Colonic mucosa (tissue), 4 donors: Measurements from ENCODE around the gene TNRC6B. TPM values are rescaled to one million over a fixed set of nuclear protein-coding genes. Genes with fewer than 3 reads are reported as not detected.

Experiments used
- DNase-seq: peaks from one replicate; pipeline ENCODE4 v3.0.0-alpha.2; 2020
- H3K27ac ChIP-seq: fragments of 200-600 bp; one replicate; pipeline ENCODE4 v1.8.0; 2021
- H3K27me3 ChIP-seq: fragments of 200-600 bp; one replicate; pipeline ENCODE4 v1.8.0; 2021
- H3K36me3 ChIP-seq: fragments of 200-600 bp; one replicate; pipeline ENCODE4 v1.8.0; 2021
- H3K4me1 ChIP-seq: fragments of 200-600 bp; one replicate; pipeline ENCODE4 v1.8.0; 2021; ENCODE audit warnings: mild to moderate bottlenecking
- H3K4me3 ChIP-seq: fragments of 200-600 bp; one replicate; pipeline ENCODE4 v1.8.0; 2021
- H3K9ac ChIP-seq, 2 donors: one replicate each; pipeline ENCODE4 v1.7.0; 2013; ENCODE audit warnings: control low read depth in 2 of 2, low read depth in 2 of 2, low read length in 2 of 2
- H3K9me3 ChIP-seq: fragments of 200-600 bp; one replicate; pipeline ENCODE4 v1.8.0; 2021
- CTCF ChIP-seq: fragments of 200-600 bp; IDR thresholded peaks from one replicate; pipeline ENCODE4 v1.8.0; 2022; ENCODE audit warnings: antibody characterized with exemption, mild to moderate bottlenecking
- intact Hi-C: fragments of 100-400 bp; cut with DNase I; formaldehyde crosslinking; loops from one replicate; pipeline ENCODE4 v1.14.1; 2022
- total RNA-seq, 2 donors: library from RNA; stranded (reverse); fragmentation: NEBNext Ultra II Directional in 1 of 2; extraction: Animal tissue kit (Norgen Biotek cat#: 25700) in 1 of 2; gene quantifications; one replicate each; pipeline ENCODE4 v1.2.1, GENCODE V29; 2021
- donor health status: healthy.
- donor health status: DM: no; HTN: no; CAD: no.
- donor health status: DM: no; HTN: no; CAD: no.

The TNRC6B gene
- total RNA-seq, 2 donors from 2014 or later: 38.7 to 47.4 TPM

GRCh38 chr22:40352763-40353162, 175.0 kb downstream of the TNRC6B start:
- intact Hi-C loops: no loop called here
- peaks cover 5% of the 10 kb centered on the region for H3K36me3 ChIP-seq
- no peaks in the 10 kb centered on the region for H3K27me3 ChIP-seq
- no peaks in the 10 kb centered on the region for H3K9me3 ChIP-seq
- no peak for TF ChIP-seq CTCF
- peaks cover 2% of the 10 kb centered on the region for H3K4me1 ChIP-seq
- H3K9ac ChIP-seq: no peak overlapping the region
- no peak overlapping the region for H3K27ac ChIP-seq
- no peak overlapping the region for H3K4me3 ChIP-seq
- DNase-seq: no peak

GRCh38 chr22:40361100-40361499, 183.4 kb downstream of the TNRC6B start:
- no peak overlapping the region for H3K27ac ChIP-seq
- no peak overlapping the region for H3K9ac ChIP-seq
- H3K9me3 ChIP-seq: no peaks in the 10 kb centered on the region
- DNase-seq: no peak
- TF ChIP-seq CTCF: no peak
- intact Hi-C loops: no loop called here
- no peaks in the 10 kb centered on the region for H3K4me1 ChIP-seq
- no peaks in the 10 kb centered on the region for H3K27me3 ChIP-seq
- no peak overlapping the region for H3K4me3 ChIP-seq
- H3K36me3 ChIP-seq: peaks cover 22% of the 10 kb centered on the region

- Histone ChIP-seq H3K27ac (no peak overlapping the region), H3K4me3 (no peak overlapping the region), H3K36me3 (peaks cover 22% of the 10 kb centered on the region), H3K4me1 (no peaks in the 10 kb centered on the region), H3K9ac (no peak overlapping the region), H3K27me3 (no peaks in the 10 kb centered on the region), H3K9me3 (no peaks in the 10 kb centered on the region)
- intact Hi-C loops: no loop called here
- no peak for DNase-seq
- TF ChIP-seq CTCF: no peak
Observed at GRCh38 chr22:40363059-40363458, 185.3 kb downstream of the TNRC6B start.

GRCh38 chr22:40364431-40364830, 186.7 kb downstream of the TNRC6B start:
- Histone ChIP-seq H3K9me3 (no peaks in the 10 kb centered on the region), H3K9ac (no peak overlapping the region)
- no peak for TF ChIP-seq CTCF

GRCh38 chr22:40366068-40366467, 188.3 kb downstream of the TNRC6B start:
- Histone ChIP-seq H3K9me3 (no peaks in the 10 kb centered on the region), H3K27me3 (no peaks in the 10 kb centered on the region), H3K4me3 (no peak overlapping the region), H3K36me3 (peaks cover 5% of the 10 kb centered on the region), H3K4me1 (no peaks in the 10 kb centered on the region), H3K27ac (no peak overlapping the region), H3K9ac (no peak overlapping the region)
- DNase-seq: no peak
- no peak for TF ChIP-seq CTCF
- intact Hi-C loops: no loop called here

More at GRCh38 chr22:40364431-40364830, 186.7 kb downstream of the TNRC6B start:
- Histone ChIP-seq H3K36me3 (peaks cover 17% of the 10 kb centered on the region), H3K4me1 (no peaks in the 10 kb centered on the region), H3K4me3 (no peak overlapping the region), H3K27me3 (no peaks in the 10 kb centered on the region), H3K27ac (no peak overlapping the region)
- DNase-seq: no peak
- intact Hi-C loops: no loop called here

- no peak overlapping the region for H3K4me3 ChIP-seq
- peak overlapping the region; percentile 60 for H3K27ac ChIP-seq
- no peaks in the 10 kb centered on the region for H3K27me3 ChIP-seq
- intact Hi-C loops: no loop called here
- DNase-seq: peak; percentile 77
- H3K36me3 ChIP-seq: no peaks in the 10 kb centered on the region
- no peaks in the 10 kb centered on the region for H3K4me1 ChIP-seq
- H3K9ac ChIP-seq: no peak overlapping the region
- TF ChIP-seq CTCF: no peak
- H3K9me3 ChIP-seq: no peaks in the 10 kb centered on the region
Observed at GRCh38 chr22:40367342-40367741, 189.6 kb downstream of the TNRC6B start.
